Glutamatergic neuron (in vitro differentiated cells): ENCODE measurements around the gene TRDMT1. TPM values are rescaled to one million over a fixed set of nuclear protein-coding genes. Genes with fewer than 3 reads are reported as not detected.

Source experiments
- DNase-seq: peaks from one replicate; pipeline ENCODE4 v3.0.0; 2022
- H3K27ac Mint-ChIP-seq: one replicate; pipeline ENCODE4 v1.8.0; 2020; ENCODE audit warnings: mild to moderate bottlenecking, mixed read lengths, inconsistent platforms; ENCODE audit not compliant: unreplicated experiment
- H3K27me3 Mint-ChIP-seq: one replicate; pipeline ENCODE4 v1.8.0; 2020; ENCODE audit warnings: mild to moderate bottlenecking, moderate library complexity, mixed read lengths, inconsistent platforms; ENCODE audit not compliant: unreplicated experiment
- H3K36me3 Mint-ChIP-seq: one replicate; pipeline ENCODE4 v1.8.0; 2020; ENCODE audit warnings: mild to moderate bottlenecking, mixed read lengths, inconsistent platforms; ENCODE audit not compliant: unreplicated experiment
- H3K4me1 Mint-ChIP-seq: one replicate; pipeline ENCODE4 v1.8.0; 2020; ENCODE audit warnings: mild to moderate bottlenecking, low read depth, mixed read lengths, inconsistent platforms; ENCODE audit not compliant: unreplicated experiment
- H3K4me3 Mint-ChIP-seq: one replicate; pipeline ENCODE4 v1.8.0; 2020; ENCODE audit warnings: mild to moderate bottlenecking, mixed read lengths, inconsistent platforms; ENCODE audit not compliant: unreplicated experiment
- H3K9me3 Mint-ChIP-seq: one replicate; pipeline ENCODE4 v1.8.0; 2020; ENCODE audit warnings: mild to moderate bottlenecking, moderate library complexity, mixed read lengths, inconsistent platforms; ENCODE audit not compliant: unreplicated experiment
- CTCF ChIP-seq: fragments of 200-600 bp; sonication (generic); IDR thresholded peaks from one replicate; pipeline ENCODE4 v1.5.0; 2021; ENCODE audit not compliant: partially characterized antibody, unreplicated experiment
- total RNA-seq: library from RNA; stranded (reverse); fragmentation: NEBNext Ultra II Directional; extraction: Animal tissue kit (Norgen Biotek cat#: 25700); gene quantifications from one replicate; pipeline ENCODE4 v1.2.1, GENCODE V29; 2021; ENCODE audit not compliant: unreplicated experiment

TRDMT1 gene
- total RNA-seq, 1 donor from 2014 or later = 8.9 TPM

DNA sequence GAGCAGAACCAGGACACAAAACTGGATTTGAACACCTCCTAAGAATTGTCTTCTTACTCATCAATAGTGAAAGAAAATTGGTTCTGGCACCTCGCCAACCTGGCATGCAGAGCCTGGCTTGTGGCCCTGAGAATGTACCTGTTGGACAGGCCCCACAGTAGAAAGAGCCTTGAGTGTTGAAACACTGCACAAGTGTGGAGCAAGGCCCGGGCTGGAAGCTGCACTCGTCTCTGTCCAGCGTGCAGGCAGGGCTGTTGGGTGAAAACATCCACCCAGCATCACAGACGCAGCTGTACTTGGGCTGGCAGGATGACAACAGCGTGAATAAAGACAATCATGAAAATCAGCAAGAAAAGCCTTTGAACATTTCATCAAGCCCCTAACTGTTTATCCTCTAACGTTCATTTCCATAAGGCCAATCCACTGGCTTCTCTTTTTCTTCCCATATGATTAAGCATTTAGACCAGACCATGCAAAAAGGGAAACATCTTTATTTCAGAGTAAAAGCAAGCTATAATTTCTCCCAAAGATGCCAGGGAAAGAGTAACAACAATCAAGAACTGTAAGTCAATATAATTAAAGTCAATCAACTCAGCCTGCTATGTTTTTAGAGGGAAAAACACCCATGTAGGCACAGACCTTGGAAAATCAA, 87.5 kb downstream of the TRDMT1 start:
- peaks cover 14% of the 10 kb centered on the region for H3K4me1 Mint-ChIP-seq
- peak overlapping the region; percentile 2 for H3K27ac Mint-ChIP-seq
- H3K9me3 Mint-ChIP-seq = peaks cover 6% of the 10 kb centered on the region
- H3K36me3 Mint-ChIP-seq = peaks cover 4% of the 10 kb centered on the region
- H3K4me3 Mint-ChIP-seq = peak overlapping the region; percentile 2
- no peaks in the 10 kb centered on the region for H3K27me3 Mint-ChIP-seq
- no peak for DNase-seq
- TF ChIP-seq CTCF = no peak

GRCh38 chr10:17113346-17113745, 88.1 kb downstream of the TRDMT1 start:
- peaks cover 14% of the 10 kb centered on the region for H3K4me1 Mint-ChIP-seq
- peak overlapping the region; percentile 2 for H3K27ac Mint-ChIP-seq
- H3K4me3 Mint-ChIP-seq = no peak overlapping the region
- peaks cover 6% of the 10 kb centered on the region for H3K9me3 Mint-ChIP-seq
- TF ChIP-seq CTCF = no peak
- H3K27me3 Mint-ChIP-seq = no peaks in the 10 kb centered on the region
- peak; percentile 23 for DNase-seq
- H3K36me3 Mint-ChIP-seq = peaks cover 4% of the 10 kb centered on the region

DNA sequence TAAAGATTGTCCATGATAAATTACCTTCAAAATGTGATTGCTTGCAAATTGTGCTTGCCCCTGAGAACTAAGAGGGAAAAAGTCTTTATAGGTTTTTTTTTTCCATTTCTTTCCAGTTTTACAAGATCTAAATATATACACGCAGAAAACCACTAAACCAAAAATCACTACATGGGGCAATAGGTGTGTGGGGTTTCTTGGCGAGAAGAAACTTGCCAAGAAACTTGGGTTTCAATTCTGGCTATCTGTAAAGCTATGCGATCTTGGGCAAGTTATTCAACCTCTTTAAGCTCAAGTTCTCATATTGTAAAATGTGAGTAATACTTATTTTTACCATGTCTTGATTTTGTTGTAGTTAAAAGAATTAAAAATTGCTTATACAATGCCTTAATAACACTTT, 88.9 kb downstream of the TRDMT1 start:
- no peaks in the 10 kb centered on the region for H3K27me3 Mint-ChIP-seq
- peaks cover 6% of the 10 kb centered on the region for H3K9me3 Mint-ChIP-seq
- peaks cover 14% of the 10 kb centered on the region for H3K4me1 Mint-ChIP-seq

DNA sequence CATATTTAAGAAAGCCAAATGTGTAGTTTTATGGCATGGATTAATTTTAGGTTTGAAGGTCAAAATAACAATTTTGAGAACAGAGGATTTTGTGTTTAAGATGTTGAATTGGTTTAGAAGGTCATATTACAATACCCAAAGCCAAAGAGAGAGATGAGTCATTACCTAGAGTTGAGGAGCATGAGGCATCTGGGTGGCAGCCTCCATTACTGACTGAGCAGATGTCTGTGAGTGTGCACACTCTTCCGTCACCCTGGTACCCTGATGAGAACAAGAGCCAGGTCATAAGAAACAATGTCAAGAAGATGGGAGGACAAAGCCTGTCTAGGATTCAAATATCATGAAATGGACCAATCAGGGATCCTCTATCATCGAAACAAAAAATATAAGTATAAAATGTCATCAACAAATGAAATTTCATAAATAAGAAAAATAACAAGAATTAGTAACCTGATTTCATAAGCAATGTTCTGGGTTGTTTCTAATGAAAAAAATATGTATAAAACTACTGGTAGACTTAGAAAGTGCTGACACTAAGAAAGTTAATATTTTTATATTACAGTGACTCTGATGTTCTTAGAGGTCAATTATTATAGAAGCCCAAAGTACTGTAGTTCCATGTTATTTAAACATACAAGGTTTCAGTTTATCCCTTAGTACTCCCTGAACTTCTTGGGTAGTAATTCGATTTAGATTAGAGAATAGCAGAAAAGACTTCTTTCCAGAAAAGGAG, 91.8 kb downstream of the TRDMT1 start:
- Mint-ChIP-seq H3K27ac (peak overlapping the region; percentile 33), H3K4me1 (peaks cover 14% of the 10 kb centered on the region)
- TF ChIP-seq CTCF = no peak

More for the DNA sequence above, 88.9 kb downstream of the TRDMT1 start:
- Mint-ChIP-seq H3K4me3 (no peak overlapping the region), H3K27ac (no peak overlapping the region), H3K36me3 (peaks cover 4% of the 10 kb centered on the region)
- no peak for DNase-seq
- TF ChIP-seq CTCF = no peak

GRCh38 chr10:17109046-17109445, 92.4 kb downstream of the TRDMT1 start:
- no peak overlapping the region for H3K4me3 Mint-ChIP-seq
- H3K9me3 Mint-ChIP-seq = peaks cover 6% of the 10 kb centered on the region
- H3K4me1 Mint-ChIP-seq = peaks cover 14% of the 10 kb centered on the region
- H3K27ac Mint-ChIP-seq = peak overlapping the region; percentile 33
- DNase-seq = no peak
- H3K36me3 Mint-ChIP-seq = peaks cover 4% of the 10 kb centered on the region
- no peaks in the 10 kb centered on the region for H3K27me3 Mint-ChIP-seq
- TF ChIP-seq CTCF = no peak

More for the DNA sequence above, 91.8 kb downstream of the TRDMT1 start:
- Mint-ChIP-seq H3K27me3 (no peaks in the 10 kb centered on the region), H3K9me3 (peaks cover 6% of the 10 kb centered on the region), H3K4me3 (no peak overlapping the region), H3K36me3 (peaks cover 4% of the 10 kb centered on the region)
- DNase-seq = no peak
